WTC11 (cell line): ENCODE measurements around the gene FBXO47. TPM values are rescaled to one million over a fixed set of nuclear protein-coding genes. Genes with fewer than 3 reads are reported as not detected.

ENCODE experiments used
- ATAC-seq: fragments of 200-7000 bp; cut with Tn5 transposase; 2 replicates; pipeline ENCODE4 v1.10.0; 2021; ENCODE audit warnings: mild to moderate bottlenecking, moderate library complexity
- CTCF ChIA-PET: fragments of 300-600 bp; sonication (Branson Sonifier 250); formaldehyde crosslinking; loops from one replicate; lab custom pipeline; 2021; ENCODE audit warnings: antibody characterized with exemption; lab: Charles Lee
- POLR2A ChIA-PET: fragments of 350-600 bp; sonication (Branson Sonifier 250); formaldehyde crosslinking; loops from one replicate; lab custom pipeline; 2021; ENCODE audit warnings: antibody characterized with exemption; lab: Charles Lee
- DNase-seq: peaks from one replicate; pipeline ENCODE4 v3.0.0; 2021; ENCODE audit warnings: low spot score
- H3K27ac Mint-ChIP-seq: 2 replicates; pipeline ENCODE4 v1.8.0; 2021; ENCODE audit warnings: mixed read lengths
- H3K27me3 Mint-ChIP-seq: 2 replicates; pipeline ENCODE4 v1.8.0; 2021; ENCODE audit warnings: low read depth, mild to moderate bottlenecking, moderate library complexity, mixed read lengths
- H3K36me3 Mint-ChIP-seq: 2 replicates; pipeline ENCODE4 v1.8.0; 2021; ENCODE audit warnings: mixed read lengths
- H3K4me1 Mint-ChIP-seq: 2 replicates; pipeline ENCODE4 v1.8.0; 2022; ENCODE audit warnings: mixed read lengths
- H3K4me3 Mint-ChIP-seq: 2 replicates; pipeline ENCODE4 v1.8.0; 2021; ENCODE audit warnings: mild to moderate bottlenecking, moderate library complexity, mixed read lengths
- H3K9me3 Mint-ChIP-seq: 2 replicates; pipeline ENCODE4 v1.8.0; 2021; ENCODE audit warnings: mixed read lengths
- ATF6 ChIP-seq: sonication (generic); formaldehyde crosslinking; IDR thresholded peaks from 2 replicates; pipeline ENCODE4 v1.8.1; 2023; ENCODE audit warnings: mild to moderate bottlenecking, missing genetic modification reagents
- EMX1 ChIP-seq: fragments of 250-450 bp; sonication (Bioruptor Pico); IDR thresholded peaks from 2 replicates; pipeline ENCODE4 v1.8.0; 2021; ENCODE audit warnings: mild to moderate bottlenecking
- FOXP1 ChIP-seq: sonication (generic); formaldehyde crosslinking; IDR thresholded peaks from 2 replicates; pipeline ENCODE4 v1.8.0; 2022; ENCODE audit warnings: missing genetic modification reagents, mild to moderate bottlenecking, moderate library complexity, borderline replicate concordance
- FOXP4 ChIP-seq: sonication (generic); formaldehyde crosslinking; IDR thresholded peaks from 2 replicates; pipeline ENCODE4 v1.8.0; 2022; ENCODE audit warnings: mild to moderate bottlenecking, missing genetic modification reagents
- IRF1 ChIP-seq: sonication (generic); formaldehyde crosslinking; IDR thresholded peaks from 2 replicates; pipeline ENCODE4 v1.8.0; 2023; ENCODE audit warnings: missing genetic modification reagents
- NFATC4 ChIP-seq: fragments of 250-450 bp; sonication (Bioruptor Pico); IDR thresholded peaks from 2 replicates; pipeline ENCODE4 v1.9.0; 2021; ENCODE audit warnings: mild to moderate bottlenecking
- NFYB ChIP-seq: sonication (generic); formaldehyde crosslinking; conservative IDR thresholded peaks from 2 replicates; pipeline ENCODE4 v1.8.0; 2022; ENCODE audit warnings: low read depth, missing genetic modification reagents
- NR2C2 ChIP-seq: sonication (generic); formaldehyde crosslinking; IDR thresholded peaks from 2 replicates; pipeline ENCODE4 v1.8.0; 2022; ENCODE audit warnings: mild to moderate bottlenecking, missing genetic modification reagents
- RORB ChIP-seq: fragments of 250-450 bp; sonication (Bioruptor Pico); IDR thresholded peaks from 2 replicates; pipeline ENCODE4 v1.9.0; 2021; ENCODE audit warnings: mild to moderate bottlenecking
- SP1 ChIP-seq: sonication (generic); formaldehyde crosslinking; conservative IDR thresholded peaks from 2 replicates; pipeline ENCODE4 v1.8.1; 2022; ENCODE audit warnings: missing genetic modification reagents
- STAT6 ChIP-seq: sonication (generic); formaldehyde crosslinking; conservative IDR thresholded peaks from 2 replicates; pipeline ENCODE4 v1.8.1; 2023; ENCODE audit warnings: mild to moderate bottlenecking, low read depth, missing genetic modification reagents, moderate library complexity
- ZNF425 ChIP-seq: fragments of 250-450 bp; sonication (Bioruptor Pico); conservative IDR thresholded peaks from 2 replicates; pipeline ENCODE4 v1.9.0; 2021; ENCODE audit warnings: mild to moderate bottlenecking
- ZSCAN18 ChIP-seq: fragments of 250-450 bp; sonication (Bioruptor Pico); IDR thresholded peaks from 2 replicates; pipeline ENCODE4 v2.1.2; 2022; ENCODE audit warnings: mild to moderate bottlenecking, moderate library complexity
- total RNA-seq: library from RNA; stranded (reverse); gene quantifications from 3 replicates; pipeline ENCODE4 v1.2.3, GENCODE V29; 2021
- TF ChIP-seq, protein P1 (sequence below): sonication (generic); formaldehyde crosslinking; conservative IDR thresholded peaks from 2 replicates; pipeline ENCODE4 v1.8.1; 2022; ENCODE audit warnings: mild to moderate bottlenecking, missing genetic modification reagents

Gene FBXO47
- total RNA-seq, 1 experiment from 2014 or later: not detected

DNA sequence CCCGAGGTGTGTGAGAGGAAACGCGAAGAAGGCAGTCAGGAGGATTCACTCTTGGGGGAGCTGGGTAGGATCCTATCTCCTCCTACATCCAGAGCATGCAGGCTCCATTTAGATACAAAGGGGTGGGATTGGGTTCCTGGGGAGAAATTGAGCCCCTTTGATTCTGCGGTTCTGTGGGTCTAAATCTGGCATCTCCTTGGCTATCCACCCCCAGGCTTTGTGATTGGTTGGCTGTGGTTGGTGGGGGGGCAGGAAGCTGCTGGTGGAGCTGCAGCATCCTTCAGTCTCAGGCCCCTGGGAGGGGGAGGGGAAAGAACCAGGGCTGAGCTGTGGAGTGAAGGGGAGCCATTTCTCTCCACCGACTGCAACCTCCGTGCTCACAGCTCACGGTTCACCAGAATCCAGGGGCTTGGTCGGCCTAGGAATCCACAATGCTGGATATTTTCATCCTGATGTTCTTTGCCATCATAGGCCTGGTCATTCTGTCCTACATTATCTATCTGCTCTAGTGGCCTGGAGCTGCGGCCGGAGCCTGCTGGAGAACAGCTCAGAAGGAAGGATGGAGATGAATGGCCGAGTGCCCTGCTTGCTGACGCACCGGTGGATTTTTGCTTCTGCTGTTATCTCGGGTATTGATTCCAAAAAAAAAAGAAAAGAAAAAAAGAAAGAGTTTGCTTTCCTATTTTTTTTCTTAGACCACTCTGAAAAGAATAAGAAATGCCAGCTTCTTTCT is 41.8 kb downstream of the FBXO47 start, which contains the start of gene LASP1NB:
LASP1NB (plus strand) TSS at position 352 of the 733 bp plus-strand sequence.
- no peaks in the 10 kb centered on the region; the same call in 1 of the 2 replicates for H3K27me3 Mint-ChIP-seq
- TF ChIP-seq FOXP1 (0 out of 2 replicates have a peak, but pooled peaks have one; percentile 38), NFYB (CRISPR knock-in tag) (peak; percentile 79), SP1 (0 out of 2 replicates have a peak, but pooled peaks have one; percentile 5), RORB (CRISPR knock-in tag) (no peak)
- peaks cover 35% of the 10 kb centered on the region for H3K4me1 Mint-ChIP-seq
- POLR2A ChIA-PET: interaction anchor here (0.6 to 1.5 kb wide), 5 partner anchors 32 to 202 kb away, joined by 3 to 8 read pairs (median 3); partner anchors contain the start of genes LASP1 and RPL23
- 0 out of 2 replicates have a peak, but pooled peaks cover under 1% of the 10 kb centered on the region for H3K36me3 Mint-ChIP-seq
- DNase-seq (peak; percentile 71), ATAC-seq (peak; percentile 77)
- peak within 1 kb of the TSS; percentile 55 for H3K4me3 Mint-ChIP-seq
- no peaks in the 10 kb centered on the region for H3K9me3 Mint-ChIP-seq
- H3K27ac Mint-ChIP-seq: peak within 1 kb of the TSS; percentile 63; the same call in 1 of the 2 replicates
- CTCF ChIA-PET: interaction anchor here (0.6 to 4.1 kb wide), 29 partner anchors 8 to 269 kb away, joined by 3 to 28 read pairs (median 5); partner anchors contain the start of genes FBXO47, LASP1, PLXDC1 and RPL23

DNA sequence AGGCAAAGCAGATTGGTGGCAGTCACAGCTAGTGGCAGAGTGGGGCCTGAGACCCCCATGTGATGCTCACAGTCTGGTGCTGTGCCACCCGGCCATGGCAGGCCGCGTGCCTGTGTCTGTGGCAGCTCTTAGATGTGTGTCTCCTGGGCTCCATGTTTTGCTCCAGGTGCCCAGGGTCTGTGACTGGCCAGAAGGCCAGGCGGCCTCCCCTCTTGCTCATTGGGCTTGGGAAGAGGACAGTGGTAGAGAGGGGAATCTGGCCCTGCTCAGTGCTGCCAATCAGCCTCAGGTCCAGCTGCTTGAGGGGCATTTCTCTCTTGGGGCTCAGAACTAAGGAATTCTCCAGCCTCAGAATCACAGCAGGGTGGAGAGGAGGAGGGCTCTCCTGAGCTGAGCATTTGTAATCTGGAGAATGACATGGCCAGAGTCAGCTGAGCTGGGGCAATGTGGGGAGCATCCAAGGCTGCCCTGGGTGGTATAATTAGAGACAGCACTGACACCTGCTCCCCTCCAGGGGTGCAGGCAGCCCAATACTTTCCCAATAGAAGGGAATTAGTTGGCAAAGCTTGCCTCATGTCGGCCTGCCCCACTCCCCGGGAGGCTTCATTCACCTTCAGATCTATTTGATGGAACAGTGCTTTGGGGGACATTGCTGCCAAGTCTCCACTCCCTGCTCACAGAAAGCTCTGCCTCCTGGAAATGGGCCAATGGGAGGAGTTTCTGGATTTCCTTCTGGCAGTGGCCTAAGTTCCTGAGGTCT is 44.5 kb downstream of the FBXO47 start:
- peaks cover 38% of the 10 kb centered on the region for H3K4me1 Mint-ChIP-seq
- no peak overlapping the region for H3K4me3 Mint-ChIP-seq
- peak overlapping the region; percentile 45; the same call in 1 of the 2 replicates for H3K27ac Mint-ChIP-seq
- DNase-seq (peak; percentile 53), ATAC-seq (peak; percentile 55)
- ChIA-PET CTCF (interaction anchor here (0.8 to 4.1 kb wide), 24 partner anchors 10 to 252 kb away, joined by 3 to 28 read pairs (median 4); partner anchors contain the start of genes FBXO47, LASP1 and PLXDC1), POLR2A (interaction anchor here (0.8 to 1.6 kb wide), 3 partner anchors 9 to 73 kb away, joined by 3 to 4 read pairs (median 3); no protein-coding TSS in a partner anchor)
- no peaks in the 10 kb centered on the region for H3K9me3 Mint-ChIP-seq
- 0 out of 2 replicates have a peak, but pooled peaks have one; percentile 37 for TF ChIP-seq EMX1 (CRISPR knock-in tag)
- no peak for TF ChIP-seq FOXP4 (CRISPR knock-in tag)
- no peaks in the 10 kb centered on the region; the same call in 1 of the 2 replicates for H3K27me3 Mint-ChIP-seq
- peaks cover 11% of the 10 kb centered on the region; the same call in 1 of the 2 replicates for H3K36me3 Mint-ChIP-seq

DNA sequence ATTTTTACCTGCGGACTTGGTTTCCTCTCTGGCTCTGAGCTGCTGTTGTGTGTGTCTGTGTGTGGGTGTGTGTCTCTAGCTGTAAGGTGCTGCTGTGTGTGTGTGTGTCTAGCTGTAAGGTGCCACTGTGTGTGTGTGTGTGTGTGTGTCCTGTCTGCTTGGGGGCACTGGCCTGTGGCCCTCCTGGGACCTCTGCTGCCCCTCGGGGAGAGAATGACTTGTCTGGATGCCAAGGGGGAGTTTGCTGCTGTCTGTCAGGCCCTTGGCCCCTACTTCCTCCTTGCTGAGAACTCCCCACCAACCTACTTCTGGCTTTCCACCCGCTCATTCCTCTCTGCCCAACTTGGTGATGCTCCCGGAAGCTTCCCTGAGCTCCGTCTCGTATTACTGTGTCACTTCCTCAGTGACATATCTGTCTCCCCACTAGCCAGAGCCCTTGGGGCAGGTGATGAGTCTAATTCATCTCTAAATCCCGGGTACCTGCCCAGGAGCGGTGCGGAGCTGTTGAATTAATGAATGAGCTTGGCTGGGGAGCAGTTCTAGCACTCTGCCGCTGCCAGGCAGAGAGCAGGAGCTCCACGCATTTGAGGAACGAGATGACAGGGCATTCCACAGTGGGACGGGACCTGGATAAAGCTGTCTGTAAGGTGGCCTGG is 45.3 kb downstream of the FBXO47 start:
- H3K27me3 Mint-ChIP-seq: no peaks in the 10 kb centered on the region; the same call in 1 of the 2 replicates
- ChIA-PET POLR2A (interaction anchor here (1.6 kb wide), 1 partner anchor 72 kb away, joined by 4 read pairs; no protein-coding TSS in a partner anchor), CTCF (interaction anchor here (0.9 to 4.1 kb wide), 13 partner anchors 9 to 253 kb away, joined by 3 to 28 read pairs (median 4); partner anchors contain the start of genes FBXO47 and PLXDC1)
- H3K4me3 Mint-ChIP-seq: no peak overlapping the region
- peaks cover 38% of the 10 kb centered on the region for H3K4me1 Mint-ChIP-seq
- H3K27ac Mint-ChIP-seq: peak overlapping the region; percentile 75
- ATAC-seq: no peak
- H3K9me3 Mint-ChIP-seq: no peaks in the 10 kb centered on the region
- H3K36me3 Mint-ChIP-seq: peaks cover 11% of the 10 kb centered on the region; the same call in 1 of the 2 replicates
- no peak for DNase-seq
- TF ChIP-seq ZNF425 (CRISPR knock-in tag) (no peak), ATF6 (CRISPR knock-in tag) (no peak), FOXP1 (no peak), NR2C2 (CRISPR knock-in tag) (no peak), NFATC4 (no peak), ZSCAN18 (CRISPR knock-in tag) (no peak), STAT6 (CRISPR knock-in tag) (no peak), IRF1 (CRISPR knock-in tag) (no peak)
- TF ChIP-seq, protein P1, sequence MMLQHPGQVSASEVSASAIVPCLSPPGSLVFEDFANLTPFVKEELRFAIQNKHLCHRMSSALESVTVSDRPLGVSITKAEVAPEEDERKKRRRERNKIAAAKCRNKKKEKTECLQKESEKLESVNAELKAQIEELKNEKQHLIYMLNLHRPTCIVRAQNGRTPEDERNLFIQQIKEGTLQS (CRISPR knock-in tag): no peak
